Measurements from ENCODE around the gene USH2A.
"Not testable (repeated sequence)": the region's sequence is repeated elsewhere in the genome, so short reads cannot be mapped to it uniquely, and the experiment has no call there.

Gene USH2A

GRCh38 chr1:216186141-216186540 is 237.1 kb downstream of the USH2A start:
- DNase-seq = no peak

DNA sequence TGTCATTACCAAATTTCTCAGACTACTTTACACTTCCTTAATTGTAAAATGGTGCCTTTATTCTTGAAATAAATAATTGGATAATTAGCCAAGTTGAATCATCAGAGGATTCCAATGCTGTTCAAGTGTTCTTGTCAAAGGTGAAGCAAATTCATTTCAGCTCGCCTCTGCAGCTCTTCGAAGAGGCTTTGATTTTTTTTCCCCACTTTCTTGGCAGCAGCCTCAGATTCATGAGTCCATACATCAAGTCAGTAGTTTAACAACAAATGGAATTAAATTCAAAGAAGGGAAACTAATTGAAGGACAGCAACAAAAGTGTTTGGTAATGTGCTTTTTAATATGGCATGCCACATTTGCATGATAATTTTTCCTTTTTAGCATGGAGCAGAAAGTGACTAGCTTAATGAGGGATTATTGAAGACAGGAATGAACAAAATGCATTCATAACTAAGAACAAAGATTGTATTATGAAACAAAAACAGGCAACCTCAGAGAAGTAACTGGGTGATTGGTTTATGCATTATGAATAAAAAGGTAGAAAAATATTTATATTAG is 239.0 kb downstream of the USH2A start:
- DNase-seq = no peak

GRCh38 chr1:216183454-216183853 is 239.8 kb downstream of the USH2A start:
- no peak for DNase-seq

DNA sequence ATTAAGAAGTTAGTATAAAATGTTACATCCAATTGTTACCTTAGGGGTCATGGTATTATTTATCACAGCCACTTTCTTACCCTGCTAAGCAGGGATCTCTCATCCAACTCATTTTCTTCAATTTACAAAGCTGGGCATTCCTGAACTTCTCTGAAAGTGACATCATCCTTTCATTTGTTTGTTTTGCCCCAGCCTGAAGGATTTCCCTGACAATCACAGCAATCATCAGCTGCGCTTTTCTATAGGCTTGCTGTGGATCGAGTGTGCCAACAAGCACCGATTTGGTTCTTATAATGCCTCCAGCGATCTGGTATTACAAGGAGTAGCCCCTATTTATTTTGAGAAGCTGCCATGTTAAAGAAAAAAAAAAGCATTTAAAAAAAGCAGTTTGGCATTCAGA is 240.2 kb downstream of the USH2A start:
- DNase-seq = no peak

DNA sequence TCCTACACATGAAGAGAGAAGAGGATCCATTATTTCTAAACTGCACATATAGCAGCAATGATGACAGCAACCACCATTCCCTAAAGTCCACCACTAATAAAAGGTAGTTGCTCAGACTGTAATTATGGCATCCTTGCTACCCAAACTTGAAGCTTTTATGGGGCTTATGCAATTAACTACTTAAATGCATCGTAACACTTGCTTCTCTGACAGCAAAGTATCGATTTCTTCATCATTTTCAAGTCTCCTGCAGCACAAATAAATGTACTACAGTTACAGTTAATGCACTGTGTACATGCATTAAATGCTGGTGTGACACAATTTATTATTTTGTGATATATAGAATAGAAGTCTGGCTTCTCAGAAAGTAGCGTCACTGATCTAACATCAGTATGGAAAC is 241.7 kb downstream of the USH2A start:
- no peak for DNase-seq

DNA sequence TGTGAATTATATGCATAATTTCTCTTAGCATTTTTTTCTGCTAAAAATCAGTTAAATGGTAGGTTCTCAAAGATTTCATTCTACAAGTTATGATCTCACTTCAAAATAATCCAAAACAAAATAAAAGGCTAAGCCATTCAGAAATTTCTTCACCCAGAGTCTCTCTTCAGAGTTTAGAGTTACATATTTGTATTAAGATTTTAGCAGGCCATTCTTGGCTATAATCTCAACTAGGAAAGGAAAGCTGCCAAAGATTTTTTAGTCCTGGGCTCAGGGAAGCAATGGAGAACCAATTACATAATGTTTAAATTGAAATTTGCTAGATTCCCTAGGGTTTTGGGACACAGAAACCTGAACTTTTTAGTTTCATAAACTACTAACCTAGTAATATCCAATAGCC is 245.0 kb downstream of the USH2A start:
- no peak for DNase-seq

DNA sequence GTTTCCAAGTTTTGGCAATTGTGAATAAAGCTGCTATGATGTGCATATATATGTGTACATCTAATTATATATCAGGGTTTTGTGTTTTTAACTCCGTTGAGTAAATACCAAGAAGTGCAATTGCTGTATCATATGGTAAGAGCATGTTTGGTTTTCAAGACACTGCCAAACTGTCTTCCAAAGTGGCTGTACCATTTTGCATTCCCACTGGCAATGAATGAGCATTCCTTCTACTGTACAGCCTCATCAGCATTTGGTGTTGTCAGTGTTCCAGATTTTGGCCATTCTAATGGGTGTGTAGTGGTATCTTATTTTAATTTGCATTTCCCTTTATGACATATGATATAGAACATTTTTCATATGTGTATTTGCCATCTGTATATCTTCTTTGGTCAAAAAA is 246.3 kb downstream of the USH2A start:
- DNase-seq = no peak

DNA sequence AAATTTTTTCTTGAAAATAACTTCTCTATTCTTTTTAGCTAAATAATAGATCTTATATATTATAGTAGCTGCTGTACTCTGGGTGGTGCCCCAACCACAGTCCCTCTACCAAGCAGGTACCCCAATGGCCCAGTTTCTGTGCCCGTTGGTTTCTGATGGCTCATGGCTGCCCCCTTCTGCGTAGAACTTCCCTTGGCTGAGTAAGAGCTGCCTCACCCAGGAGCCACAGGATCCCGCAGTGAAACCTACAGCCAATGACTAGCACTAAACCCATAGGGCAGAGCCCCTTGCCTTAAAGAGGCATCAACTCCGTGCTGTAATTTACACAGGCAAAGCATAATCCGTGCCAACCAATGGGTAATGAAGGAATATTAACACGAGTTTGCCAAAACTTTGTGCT is 247.5 kb downstream of the USH2A start:
- DNase-seq = no peak

DNA sequence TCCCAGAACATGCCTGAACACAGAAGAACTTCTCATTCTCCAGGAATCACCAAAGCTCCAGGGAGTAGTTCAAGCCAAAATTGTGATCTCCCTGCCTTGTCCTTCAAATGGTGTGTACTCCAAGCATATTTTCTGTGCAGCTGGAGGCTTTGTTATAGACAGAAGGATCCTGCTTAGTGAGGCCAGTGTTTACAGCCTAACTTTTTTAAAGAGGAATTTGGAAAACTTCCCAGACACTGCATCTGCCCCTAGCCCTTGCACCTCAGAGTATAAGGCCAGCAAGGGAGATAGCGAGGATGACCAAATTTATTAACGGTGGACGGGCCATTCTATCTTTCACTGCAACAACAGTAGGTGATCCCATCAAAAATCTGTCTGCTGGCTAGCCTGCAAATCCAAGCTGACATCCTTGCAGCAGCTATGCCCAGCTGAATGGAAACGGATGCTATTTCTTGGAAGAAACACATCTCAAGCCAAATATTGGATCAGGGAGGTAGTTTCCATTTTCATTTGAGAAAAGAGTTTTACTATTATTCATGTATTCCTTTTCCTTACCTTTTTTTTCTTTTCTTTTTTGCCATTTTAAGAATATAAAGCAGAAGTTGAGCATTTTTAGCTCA is 249.8 kb downstream of the USH2A start:
- no peak for DNase-seq

GRCh38 chr1:216169351-216169750 is 253.9 kb downstream of the USH2A start:
- DNase-seq = no peak

DNA sequence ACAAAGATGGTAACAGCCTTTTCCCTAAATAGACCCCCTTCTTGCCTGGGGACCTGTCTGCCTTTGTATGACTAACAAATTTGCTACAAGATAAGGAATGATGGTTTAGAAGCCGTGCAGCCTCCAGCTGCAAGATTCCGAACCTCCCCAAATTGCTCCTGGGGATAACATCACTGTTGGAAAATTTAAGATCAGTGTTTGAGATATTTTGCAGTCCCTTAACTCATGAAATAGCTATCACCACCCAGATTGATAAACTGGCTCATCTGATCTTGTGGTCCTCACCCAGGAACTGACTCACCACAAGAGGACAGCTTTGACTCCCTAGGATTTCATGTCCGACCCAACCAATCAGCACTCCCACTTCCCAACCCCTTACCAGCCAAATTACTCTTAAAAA is 254.7 kb downstream of the USH2A start:
- no peak for DNase-seq

- no peak for DNase-seq
Observed at GRCh38 chr1:216154063-216154462, 269.2 kb downstream of the USH2A start.

DNA sequence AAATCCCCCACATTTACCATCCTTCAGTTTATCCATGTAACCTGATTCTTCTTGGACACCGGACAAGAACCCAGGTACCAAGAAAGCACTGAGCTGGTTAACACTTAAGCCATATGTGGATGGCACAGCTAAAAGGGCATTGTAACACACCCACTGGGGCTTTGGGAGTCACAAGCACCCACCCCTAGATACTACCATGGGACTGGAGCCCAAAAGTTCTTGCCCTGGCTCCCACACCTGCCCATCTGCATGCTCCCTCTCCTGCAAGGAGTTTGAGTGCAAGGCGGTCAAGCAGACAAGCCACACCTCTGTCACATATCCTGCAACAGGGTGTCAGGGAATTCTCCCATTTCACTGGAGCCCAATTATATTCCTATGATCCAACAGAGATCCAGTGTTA is 270.1 kb downstream of the USH2A start:
- DNase-seq = no peak

GRCh38 chr1:216145451-216146018 is 277.7 kb downstream of the USH2A start:
- not testable (repeated sequence) for DNase-seq

- no peak for DNase-seq
Observed at GRCh38 chr1:216144661-216145450, 278.4 kb downstream of the USH2A start.

DNA sequence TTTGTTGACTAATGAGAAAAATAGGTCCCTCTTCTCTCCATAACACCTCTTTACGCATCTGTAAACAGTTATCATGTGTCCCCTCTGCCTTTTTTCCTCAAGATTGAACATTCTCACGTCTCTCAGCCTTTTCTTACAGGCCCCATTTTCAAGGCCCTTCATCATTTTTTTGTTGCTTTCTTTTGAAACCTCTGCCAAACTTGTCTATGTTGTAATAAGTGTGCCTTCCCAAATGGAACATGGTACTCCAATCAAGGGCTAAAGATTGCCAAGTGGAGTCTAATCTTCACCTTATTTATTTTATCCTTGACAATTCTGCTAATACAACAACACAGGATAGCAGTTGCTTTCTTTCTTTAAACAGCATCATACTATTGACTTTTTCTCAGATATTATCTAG is 280.3 kb downstream of the USH2A start:
- no peak for DNase-seq

GRCh38 chr1:216140730-216141524 is 282.3 kb downstream of the USH2A start:
- no peak for DNase-seq

- no peak for DNase-seq
Observed at GRCh38 chr1:216124192-216124781, 299.0 kb downstream of the USH2A start.

DNA sequence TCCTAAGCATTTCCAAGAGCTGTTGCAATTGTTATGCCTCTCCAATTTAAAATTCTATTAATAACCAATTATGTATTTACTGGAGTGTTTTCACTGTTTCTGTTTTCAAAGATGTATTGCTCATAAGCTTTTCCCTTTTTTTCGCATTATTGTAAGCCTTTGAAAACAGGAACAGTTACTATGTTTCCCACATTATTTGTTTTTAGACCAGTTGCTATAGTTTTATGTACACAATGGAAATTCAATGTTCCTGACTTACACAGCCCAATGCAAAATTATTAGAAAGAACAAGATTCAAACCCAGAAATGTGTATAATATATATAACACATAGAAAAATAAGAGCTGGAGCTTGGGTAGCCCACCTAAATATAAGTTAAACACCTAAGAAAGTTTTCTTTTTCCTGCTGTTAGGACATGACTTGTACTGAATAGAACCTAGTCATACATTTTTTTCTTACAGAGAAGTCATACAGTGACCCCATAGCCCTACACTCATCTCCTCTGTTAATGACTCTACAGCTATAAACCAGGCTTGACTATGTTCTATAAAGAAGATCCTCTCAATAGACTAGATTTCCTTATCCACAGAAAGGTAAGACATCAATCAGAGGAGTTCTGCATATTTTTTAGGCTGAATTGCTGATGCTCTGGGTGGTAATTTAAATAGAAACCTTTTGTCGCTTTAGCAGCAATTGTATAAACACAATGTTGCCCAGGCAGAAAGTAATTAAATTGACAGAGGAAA is 299.6 kb downstream of the USH2A start:
- DNase-seq = no peak

DNA sequence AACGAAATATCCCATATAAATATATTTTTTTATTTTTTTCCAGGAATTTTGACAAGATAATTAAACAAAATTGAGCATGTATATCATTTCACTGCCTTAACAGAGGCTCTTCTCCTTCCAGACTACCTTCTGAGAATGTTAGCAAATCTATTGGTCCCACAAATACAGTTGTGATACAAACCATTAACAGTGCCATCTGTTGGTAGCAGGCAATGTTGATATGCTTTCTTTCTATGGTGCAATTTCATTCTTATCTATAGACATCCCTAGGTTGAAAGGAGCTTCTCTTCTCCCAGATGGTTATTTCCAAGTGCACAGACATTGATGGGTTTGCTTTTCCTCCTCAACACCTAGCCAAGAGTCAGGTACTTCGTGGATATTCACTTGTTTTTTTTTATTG is 303.6 kb downstream of the USH2A start:
- DNase-seq = no peak

GRCh38 chr1:216114180-216114579 is 309.1 kb downstream of the USH2A start:
- DNase-seq = no peak

DNA sequence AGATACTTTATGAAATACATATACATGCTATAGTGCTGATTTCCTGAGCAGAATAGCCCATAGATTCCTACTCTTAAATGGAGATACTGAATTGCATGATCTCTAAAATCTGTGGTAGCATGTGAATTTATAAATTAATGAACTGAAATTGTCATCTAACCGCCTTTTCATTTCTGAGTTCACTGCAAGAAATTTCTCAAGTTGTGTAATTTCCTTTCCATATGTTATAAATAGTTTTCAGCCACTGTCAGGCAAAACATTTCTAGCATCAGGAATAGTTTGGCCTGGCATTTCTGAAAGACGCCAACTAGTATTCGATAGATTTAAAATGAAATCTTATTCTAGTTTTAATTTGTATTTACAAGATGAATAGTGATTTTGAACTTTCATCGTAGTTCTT is 310.1 kb downstream of the USH2A start:
- no peak for DNase-seq
